Smooth muscle cell (in vitro differentiated cells): Measurements from ENCODE around the gene FBLIM1. TPM values are rescaled to one million over a fixed set of nuclear protein-coding genes. Genes with fewer than 3 reads are reported as not detected.

Source experiments
- DNase-seq: peaks from one replicate; lab custom pipeline; 2025; ENCODE audit not compliant: unreplicated experiment; lab: John Stamatoyannopoulos, UW
- H2AFZ ChIP-seq: fragments of 200-600 bp; sonication (generic); 2 replicates; pipeline ENCODE4 v1.6.0; 2016; ENCODE audit warnings: antibody characterized with exemption, low read depth, mild to moderate bottlenecking
- H3F3A ChIP-seq: fragments of 200-600 bp; sonication (generic); 2 replicates; pipeline ENCODE4 v1.6.0; 2017; ENCODE audit warnings: antibody characterized with exemption, low read depth
- H3K27ac ChIP-seq: fragments of 200-600 bp; sonication (generic); 2 replicates; pipeline ENCODE4 v1.5.1; 2016; ENCODE audit warnings: low read depth, mild to moderate bottlenecking
- H3K27me3 ChIP-seq: fragments of 200-600 bp; sonication (generic); 2 replicates; pipeline ENCODE4 v1.6.1; 2016; ENCODE audit warnings: low read depth, mild to moderate bottlenecking
- H3K36me3 ChIP-seq: fragments of 200-600 bp; sonication (generic); 2 replicates; pipeline ENCODE4 v1.5.1; 2016; ENCODE audit warnings: low read depth
- H3K4me1 ChIP-seq: fragments of 200-600 bp; sonication (generic); 2 replicates; pipeline ENCODE4 v1.5.1; 2016; ENCODE audit warnings: low read depth
- H3K4me2 ChIP-seq: fragments of 200-600 bp; sonication (generic); 2 replicates; pipeline ENCODE4 v1.6.0; 2016; ENCODE audit warnings: mild to moderate bottlenecking
- H3K4me3 ChIP-seq: fragments of 200-600 bp; sonication (generic); 2 replicates; pipeline ENCODE4 v1.5.1; 2016; ENCODE audit warnings: mild to moderate bottlenecking
- H3K79me2 ChIP-seq: fragments of 200-600 bp; sonication (generic); 2 replicates; pipeline ENCODE4 v1.6.0; 2016; ENCODE audit warnings: low read depth, mild to moderate bottlenecking
- H3K9ac ChIP-seq: fragments of 200-600 bp; sonication (generic); 2 replicates; pipeline ENCODE4 v1.6.0; 2016; ENCODE audit warnings: low read depth
- H3K9me3 ChIP-seq: fragments of 200-600 bp; sonication (generic); replicated peaks from 2 replicates; pipeline ENCODE4 v1.5.1; 2016; ENCODE audit warnings: low read depth
- H4K20me1 ChIP-seq: fragments of 200-600 bp; sonication (generic); 2 replicates; pipeline ENCODE4 v1.6.0; 2016; ENCODE audit warnings: low read depth
- WGBS: methylation state at CpG from one replicate; pipeline ENCODE4 v1.1.7; 2016; ENCODE audit warnings: low lambda C conversion rate; 5-methylcytosine and 5-hydroxymethylcytosine counted together
- polyA plus RNA-seq: library from polyadenylated mRNA; unstranded; fragments of >200 nt; fragmentation: Nextera tagmentation; extraction: Ambion mirVana; gene quantifications from 2 replicates; pipeline ENCODE4 v1.2.1, GENCODE V29; 2016
- total RNA-seq: library from RNA; depleted of rRNA; stranded (reverse); fragments of >200 nt; gene quantifications from 2 replicates; pipeline ENCODE4 v1.2.3, GENCODE V29; 2014
- TF ChIP-seq, protein P1 (sequence below): fragments of 200-600 bp; sonication (generic); IDR thresholded peaks from 2 replicates; pipeline ENCODE4 v1.5.1; 2017; ENCODE audit warnings: borderline replicate concordance, mild to moderate bottlenecking, antibody characterized with exemption; ENCODE audit not compliant: insufficient read depth, poor library complexity, severe bottlenecking

Gene FBLIM1
- total and polyA plus RNA-seq, 2 experiments from 2014 or later, result 36.7 to 50.8 TPM

GRCh38 chr1:15737324-15738319, 21.0 kb upstream of the FBLIM1 start:
- Histone ChIP-seq H3K27ac (no peak overlapping the region), H3K27me3 (no peaks in the 10 kb centered on the region), H3F3A (no peaks in the 10 kb centered on the region), H2AFZ (no peak overlapping the region), H3K79me2 (no peaks in the 10 kb centered on the region), H3K36me3 (no peaks in the 10 kb centered on the region), H3K9me3 (no peaks in the 10 kb centered on the region), H3K4me2 (no peak overlapping the region), H3K4me3 (no peak overlapping the region), H3K9ac (no peak overlapping the region), H4K20me1 (no peaks in the 10 kb centered on the region), H3K4me1 (peaks cover 8% of the 10 kb centered on the region)
- TF ChIP-seq, protein P1, sequence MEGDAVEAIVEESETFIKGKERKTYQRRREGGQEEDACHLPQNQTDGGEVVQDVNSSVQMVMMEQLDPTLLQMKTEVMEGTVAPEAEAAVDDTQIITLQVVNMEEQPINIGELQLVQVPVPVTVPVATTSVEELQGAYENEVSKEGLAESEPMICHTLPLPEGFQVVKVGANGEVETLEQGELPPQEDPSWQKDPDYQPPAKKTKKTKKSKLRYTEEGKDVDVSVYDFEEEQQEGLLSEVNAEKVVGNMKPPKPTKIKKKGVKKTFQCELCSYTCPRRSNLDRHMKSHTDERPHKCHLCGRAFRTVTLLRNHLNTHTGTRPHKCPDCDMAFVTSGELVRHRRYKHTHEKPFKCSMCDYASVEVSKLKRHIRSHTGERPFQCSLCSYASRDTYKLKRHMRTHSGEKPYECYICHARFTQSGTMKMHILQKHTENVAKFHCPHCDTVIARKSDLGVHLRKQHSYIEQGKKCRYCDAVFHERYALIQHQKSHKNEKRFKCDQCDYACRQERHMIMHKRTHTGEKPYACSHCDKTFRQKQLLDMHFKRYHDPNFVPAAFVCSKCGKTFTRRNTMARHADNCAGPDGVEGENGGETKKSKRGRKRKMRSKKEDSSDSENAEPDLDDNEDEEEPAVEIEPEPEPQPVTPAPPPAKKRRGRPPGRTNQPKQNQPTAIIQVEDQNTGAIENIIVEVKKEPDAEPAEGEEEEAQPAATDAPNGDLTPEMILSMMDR, result no peak
- no peak for DNase-seq
- WGBS, result 91% methylated on average over 20 of the region's 20 CpGs

DNA sequence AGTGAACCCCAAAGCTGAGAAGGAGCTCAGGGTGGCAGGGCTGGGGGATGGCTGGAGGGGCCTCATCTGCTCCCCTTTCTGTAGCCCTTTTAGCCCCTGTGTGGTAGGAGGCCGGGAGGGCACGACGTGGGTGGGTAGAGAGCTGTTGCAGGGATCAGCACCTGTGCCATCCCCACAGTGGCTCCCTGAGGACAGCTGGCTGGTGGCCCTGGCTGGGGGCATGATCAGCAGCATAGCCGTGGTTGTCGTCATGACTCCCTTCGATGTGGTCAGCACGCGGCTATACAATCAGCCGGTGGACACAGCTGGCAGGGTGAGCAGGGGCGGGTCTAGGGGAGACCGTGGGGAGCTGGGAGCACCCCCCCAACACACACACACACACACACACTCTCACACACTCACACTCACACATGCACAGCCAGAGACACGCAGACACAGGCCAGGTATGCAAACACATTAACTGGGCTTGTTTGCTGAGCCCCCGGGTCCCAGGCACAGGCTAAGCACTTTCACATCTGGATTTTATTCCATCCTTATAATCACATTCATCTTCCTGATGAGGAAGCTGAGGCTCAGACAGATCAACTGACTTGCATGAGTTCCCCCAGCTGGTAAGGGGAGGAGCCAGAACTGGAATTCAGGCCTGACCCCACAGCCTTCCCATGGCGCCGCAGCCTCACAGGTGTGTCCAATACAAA, 20.0 kb upstream of the FBLIM1 start:
- TF ChIP-seq, protein P1, result no peak
- no peak overlapping the region for H3K4me3 ChIP-seq
- no peaks in the 10 kb centered on the region for H3K9me3 ChIP-seq
- peaks cover 8% of the 10 kb centered on the region for H3K4me1 ChIP-seq
- H3K79me2 ChIP-seq, result no peaks in the 10 kb centered on the region
- H2AFZ ChIP-seq, result no peak overlapping the region
- no peak for DNase-seq
- H3K27me3 ChIP-seq, result no peaks in the 10 kb centered on the region
- H3F3A ChIP-seq, result no peaks in the 10 kb centered on the region
- WGBS, result 92% methylated on average over 15 of the region's 15 CpGs
- H3K4me2 ChIP-seq, result no peak overlapping the region
- no peaks in the 10 kb centered on the region for H3K36me3 ChIP-seq
- no peaks in the 10 kb centered on the region for H4K20me1 ChIP-seq
- no peak overlapping the region for H3K9ac ChIP-seq
- H3K27ac ChIP-seq, result no peak overlapping the region

DNA sequence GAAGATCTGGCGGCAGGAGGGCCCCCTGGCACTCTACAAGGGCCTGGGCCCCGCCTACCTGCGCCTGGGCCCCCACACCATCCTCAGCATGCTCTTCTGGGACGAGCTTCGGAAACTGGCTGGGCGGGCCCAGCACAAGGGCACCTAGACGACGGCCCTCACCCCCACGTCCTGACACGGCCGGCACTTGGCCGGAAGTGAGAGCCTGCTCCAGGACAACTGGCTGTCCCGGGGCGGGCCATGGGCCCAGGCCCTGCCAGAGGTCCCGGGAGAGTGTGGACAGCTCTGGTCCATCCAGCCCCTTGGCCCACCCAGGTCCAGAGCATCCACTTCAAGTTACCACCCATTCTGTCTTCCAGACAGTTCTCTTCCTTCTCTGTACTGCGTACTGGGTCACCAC, 19.3 kb upstream of the FBLIM1 start:
- DNase-seq, result no peak
- H4K20me1 ChIP-seq, result no peaks in the 10 kb centered on the region
- no peaks in the 10 kb centered on the region for H3K36me3 ChIP-seq
- no peak overlapping the region for H3K4me3 ChIP-seq
- H3K79me2 ChIP-seq, result no peaks in the 10 kb centered on the region
- H3K9ac ChIP-seq, result no peak overlapping the region
- no peaks in the 10 kb centered on the region for H3K27me3 ChIP-seq
- H3F3A ChIP-seq, result no peaks in the 10 kb centered on the region
- H2AFZ ChIP-seq, result no peak overlapping the region
- H3K4me1 ChIP-seq, result peaks cover 8% of the 10 kb centered on the region
- no peak overlapping the region for H3K27ac ChIP-seq
- TF ChIP-seq, protein P1, result no peak
- no peaks in the 10 kb centered on the region for H3K9me3 ChIP-seq
- H3K4me2 ChIP-seq, result no peak overlapping the region
- 92% methylated on average over 16 of the region's 16 CpGs for WGBS
